Gastroesophageal sphincter (tissue), 3 donors: ENCODE results near the gene CDC27.

ENCODE experiments used
- POLR2AphosphoS5 ChIP-seq: sonication (generic); formaldehyde crosslinking; IDR thresholded peaks from one replicate; pipeline ENCODE4 v1.6.1; 2017; ENCODE audit warnings: antibody characterized with exemption
- TF ChIP-seq, protein P1 (sequence below), 4 experiments: fragments of 200-600 bp in 2 of 4; fragments of 450-650 bp in 2 of 4; sonication (generic) in 1 of 4; IDR thresholded peaks; one replicate each; pipeline ENCODE4 v1.5.1; 2017 to 2019; ENCODE audit warnings: antibody characterized with exemption in 4 of 4, mild to moderate bottlenecking in 2 of 4, moderate library complexity in 2 of 4

DNA sequence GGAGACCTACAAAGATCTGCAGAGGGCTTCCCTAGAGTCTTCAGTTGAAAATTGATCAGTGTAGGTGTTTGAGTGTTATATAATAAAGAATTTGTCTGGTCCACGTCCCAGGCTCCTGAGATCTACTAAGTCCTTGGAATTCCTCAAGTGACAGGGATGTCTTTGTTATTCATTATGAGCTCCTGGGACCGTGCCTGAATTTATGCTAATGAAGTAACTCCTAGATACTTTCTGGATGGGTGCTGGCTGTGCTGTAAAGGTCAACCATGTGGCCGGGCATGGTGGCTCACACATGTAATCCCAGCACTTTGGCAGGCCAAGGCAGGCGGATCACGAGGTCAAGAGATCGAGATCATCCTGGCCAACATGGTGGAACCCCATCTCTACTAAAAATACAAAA lies 43.7 kb downstream of the CDC27 start:
- TF ChIP-seq, protein P1, sequence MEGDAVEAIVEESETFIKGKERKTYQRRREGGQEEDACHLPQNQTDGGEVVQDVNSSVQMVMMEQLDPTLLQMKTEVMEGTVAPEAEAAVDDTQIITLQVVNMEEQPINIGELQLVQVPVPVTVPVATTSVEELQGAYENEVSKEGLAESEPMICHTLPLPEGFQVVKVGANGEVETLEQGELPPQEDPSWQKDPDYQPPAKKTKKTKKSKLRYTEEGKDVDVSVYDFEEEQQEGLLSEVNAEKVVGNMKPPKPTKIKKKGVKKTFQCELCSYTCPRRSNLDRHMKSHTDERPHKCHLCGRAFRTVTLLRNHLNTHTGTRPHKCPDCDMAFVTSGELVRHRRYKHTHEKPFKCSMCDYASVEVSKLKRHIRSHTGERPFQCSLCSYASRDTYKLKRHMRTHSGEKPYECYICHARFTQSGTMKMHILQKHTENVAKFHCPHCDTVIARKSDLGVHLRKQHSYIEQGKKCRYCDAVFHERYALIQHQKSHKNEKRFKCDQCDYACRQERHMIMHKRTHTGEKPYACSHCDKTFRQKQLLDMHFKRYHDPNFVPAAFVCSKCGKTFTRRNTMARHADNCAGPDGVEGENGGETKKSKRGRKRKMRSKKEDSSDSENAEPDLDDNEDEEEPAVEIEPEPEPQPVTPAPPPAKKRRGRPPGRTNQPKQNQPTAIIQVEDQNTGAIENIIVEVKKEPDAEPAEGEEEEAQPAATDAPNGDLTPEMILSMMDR (IDR thresholded peaks at IDR 0.05): no peak
- no peak for TF ChIP-seq POLR2AphosphoS5
